ENCODE measurements around the gene DOP1A. TPM values are rescaled to one million over a fixed set of nuclear protein-coding genes. Genes with fewer than 3 reads are reported as not detected.
A peak's percentile ranks its signal among the peaks of the same experiment; 100 is the strongest.
"Not testable (repeated sequence)": the region's sequence is repeated elsewhere in the genome, so short reads cannot be mapped to it uniquely, and the experiment has no call there.

Gene DOP1A
- total RNA-seq, 1 donor from 2014 or later = 23.1 TPM

GRCh38 chr6:83185096-83185495 is 117.6 kb downstream of the DOP1A start:
- no peak for TF ChIP-seq CTCF (IDR thresholded peaks at IDR 0.05)
- no peaks in the 10 kb centered on the region for H3K9me3 Mint-ChIP-seq (ENCODE audit: unreplicated experiment)
- no peaks in the 10 kb centered on the region for H3K27me3 Mint-ChIP-seq (ENCODE audit: unreplicated experiment)
- no peak for DNase-seq (ENCODE audit: extremely low spot score, unreplicated experiment)
- H3K27ac Mint-ChIP-seq (ENCODE audit: unreplicated experiment) = no peak overlapping the region
- H3K36me3 Mint-ChIP-seq (ENCODE audit: unreplicated experiment) = peaks cover 50% of the 10 kb centered on the region
- peaks cover 6% of the 10 kb centered on the region for H3K4me1 Mint-ChIP-seq (ENCODE audit: unreplicated experiment)
- H3K4me3 Mint-ChIP-seq (ENCODE audit: unreplicated experiment) = no peak overlapping the region

- H3K4me1 Mint-ChIP-seq (ENCODE audit: unreplicated experiment) = peaks cover 22% of the 10 kb centered on the region
- no peak for TF ChIP-seq CTCF (IDR thresholded peaks at IDR 0.05)
- no peak overlapping the region for H3K27ac Mint-ChIP-seq (ENCODE audit: unreplicated experiment)
These were observed 121.0 kb downstream of the DOP1A start for GRCh38 chr6:83188501-83188900.

GRCh38 chr6:83190626-83191025 is 123.2 kb downstream of the DOP1A start:
- no peak for TF ChIP-seq CTCF (IDR thresholded peaks at IDR 0.05)
- no peaks in the 10 kb centered on the region for H3K27me3 Mint-ChIP-seq (ENCODE audit: unreplicated experiment)
- no peak for DNase-seq (ENCODE audit: extremely low spot score, unreplicated experiment)

More at GRCh38 chr6:83188501-83188900, 121.0 kb downstream of the DOP1A start:
- H3K36me3 Mint-ChIP-seq (ENCODE audit: unreplicated experiment) = peaks cover 34% of the 10 kb centered on the region
- no peak for DNase-seq (ENCODE audit: extremely low spot score, unreplicated experiment)
- H3K9me3 Mint-ChIP-seq (ENCODE audit: unreplicated experiment) = no peaks in the 10 kb centered on the region
- H3K4me3 Mint-ChIP-seq (ENCODE audit: unreplicated experiment) = no peak overlapping the region
- H3K27me3 Mint-ChIP-seq (ENCODE audit: unreplicated experiment) = no peaks in the 10 kb centered on the region

GRCh38 chr6:83191974-83192373 is 124.5 kb downstream of the DOP1A start:
- H3K27me3 Mint-ChIP-seq (ENCODE audit: unreplicated experiment); H3K9me3 Mint-ChIP-seq (ENCODE audit: unreplicated experiment); DNase-seq (ENCODE audit: extremely low spot score, unreplicated experiment): not testable (repeated sequence)
- H3K27ac Mint-ChIP-seq (ENCODE audit: unreplicated experiment) = peak overlapping the region; percentile 97
- H3K4me1 Mint-ChIP-seq (ENCODE audit: unreplicated experiment) = peaks cover 36% of the 10 kb centered on the region
- peaks cover 19% of the 10 kb centered on the region for H3K36me3 Mint-ChIP-seq (ENCODE audit: unreplicated experiment)
- H3K4me3 Mint-ChIP-seq (ENCODE audit: unreplicated experiment) = peak overlapping the region; percentile 98

More at GRCh38 chr6:83190626-83191025, 123.2 kb downstream of the DOP1A start:
- Mint-ChIP-seq H3K36me3 (ENCODE audit: unreplicated experiment) (peaks cover 19% of the 10 kb centered on the region), H3K4me3 (ENCODE audit: unreplicated experiment) (no peak overlapping the region), H3K4me1 (ENCODE audit: unreplicated experiment) (peaks cover 36% of the 10 kb centered on the region), H3K27ac (ENCODE audit: unreplicated experiment) (no peak overlapping the region), H3K9me3 (ENCODE audit: unreplicated experiment) (no peaks in the 10 kb centered on the region)

- Mint-ChIP-seq H3K36me3 (ENCODE audit: unreplicated experiment) (peaks cover 22% of the 10 kb centered on the region), H3K9me3 (ENCODE audit: unreplicated experiment) (no peaks in the 10 kb centered on the region), H3K4me1 (ENCODE audit: unreplicated experiment) (peaks cover 40% of the 10 kb centered on the region), H3K27me3 (ENCODE audit: unreplicated experiment) (no peaks in the 10 kb centered on the region), H3K27ac (ENCODE audit: unreplicated experiment) (peak overlapping the region; percentile 97), H3K4me3 (ENCODE audit: unreplicated experiment) (peak overlapping the region; percentile 98)
- DNase-seq (ENCODE audit: extremely low spot score, unreplicated experiment) = no peak
- no peak for TF ChIP-seq CTCF (IDR thresholded peaks at IDR 0.05)
These were observed 125.0 kb downstream of the DOP1A start for GRCh38 chr6:83192456-83192855.
